ENCODE measurements around the gene SORBS1.

Gene SORBS1

GRCh38 chr10:95539560-95540284 lies 21.4 kb downstream of the SORBS1 start:
- no peak for DNase-seq (ENCODE audit: low read depth in 2 of 2)

- DNase-seq (ENCODE audit: low read depth in 2 of 2): no peak
These were observed 22.8 kb downstream of the SORBS1 start for GRCh38 chr10:95538412-95538811.

GRCh38 chr10:95537542-95537927 lies 23.6 kb downstream of the SORBS1 start:
- no peak for DNase-seq (ENCODE audit: low read depth in 2 of 2)

GRCh38 chr10:95536894-95537541 lies 24.2 kb downstream of the SORBS1 start:
- DNase-seq (ENCODE audit: low read depth in 2 of 2): no peak

- no peak for DNase-seq (ENCODE audit: low read depth in 2 of 2)
These were observed 25.2 kb downstream of the SORBS1 start for GRCh38 chr10:95536017-95536416.

- DNase-seq (ENCODE audit: low read depth in 2 of 2): no peak
These were observed 25.6 kb downstream of the SORBS1 start for GRCh38 chr10:95535526-95535925.

GRCh38 chr10:95533590-95533989 lies 27.6 kb downstream of the SORBS1 start:
- DNase-seq (ENCODE audit: low read depth in 2 of 2): no peak

- DNase-seq (ENCODE audit: low read depth in 2 of 2): no peak
These were observed 28.6 kb downstream of the SORBS1 start for GRCh38 chr10:95532536-95532935.

GRCh38 chr10:95531994-95532399 lies 29.2 kb downstream of the SORBS1 start:
- no peak for DNase-seq (ENCODE audit: low read depth in 2 of 2)

GRCh38 chr10:95531058-95531809 lies 29.9 kb downstream of the SORBS1 start:
- DNase-seq (ENCODE audit: low read depth in 2 of 2): no peak

GRCh38 chr10:95530561-95530960 lies 30.6 kb downstream of the SORBS1 start:
- no peak for DNase-seq (ENCODE audit: low read depth in 2 of 2)

GRCh38 chr10:95530029-95530428 lies 31.1 kb downstream of the SORBS1 start:
- DNase-seq (ENCODE audit: low read depth in 2 of 2): no peak

- no peak for DNase-seq (ENCODE audit: low read depth in 2 of 2)
These were observed 35.1 kb downstream of the SORBS1 start for GRCh38 chr10:95526044-95526443.

- DNase-seq (ENCODE audit: low read depth in 2 of 2): no peak
These were observed 36.1 kb downstream of the SORBS1 start for GRCh38 chr10:95525033-95525418.

- no peak for DNase-seq (ENCODE audit: low read depth in 2 of 2)
These were observed 36.7 kb downstream of the SORBS1 start for GRCh38 chr10:95524358-95525032.

- no peak for DNase-seq (ENCODE audit: low read depth in 2 of 2)
These were observed 39.1 kb downstream of the SORBS1 start for GRCh38 chr10:95522117-95522516.

- no peak for DNase-seq (ENCODE audit: low read depth in 2 of 2)
These were observed 40.6 kb downstream of the SORBS1 start for GRCh38 chr10:95520617-95521016.

GRCh38 chr10:95518455-95519452 lies 42.4 kb downstream of the SORBS1 start:
- no peak for DNase-seq (ENCODE audit: low read depth in 2 of 2)

GRCh38 chr10:95517536-95518454 lies 43.4 kb downstream of the SORBS1 start:
- DNase-seq (ENCODE audit: low read depth in 2 of 2): no peak

Data from stimulated activated CD4-positive, alpha-beta T cell treated with anti-CD3 and anti-CD28 coated beads, Interleukin-1b, Interleukin-23, amount 100 ng/mL, for 4 hours (primary cell).